Stimulated activated CD8-positive, alpha-beta memory T cell treated with anti-CD3 and anti-CD28 coated beads, Interleukin-4, amount 100 ng/mL, for 24 hours (primary cell): ENCODE results near the gene MYH10.
"Not testable (repeated sequence)": the region's sequence is repeated elsewhere in the genome, so short reads cannot be mapped to it uniquely, and the experiment has no call there.

Source experiments
- DNase-seq: peaks from one replicate; pipeline ENCODE4 v3.0.0-alpha.2; 2020; ENCODE audit warnings: low read depth

MYH10 gene

DNA sequence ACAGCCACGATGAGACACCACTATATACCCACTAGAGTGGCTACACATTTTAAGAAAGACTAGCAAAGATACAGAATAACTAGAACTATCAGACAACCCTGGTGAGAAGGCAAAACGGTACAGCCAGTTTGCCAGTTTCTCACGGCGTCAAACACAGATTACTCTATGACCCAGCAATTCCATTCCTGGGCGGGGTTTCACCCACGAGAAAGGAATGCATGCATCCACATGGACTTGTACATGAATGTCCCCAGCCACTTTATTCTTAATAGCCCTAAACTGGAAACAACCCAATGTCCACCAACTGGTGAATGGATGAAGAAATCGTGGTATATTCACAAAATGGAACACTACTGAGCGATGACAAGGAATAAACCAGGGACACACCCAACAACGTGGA is 74.5 kb downstream of the MYH10 start:
- DNase-seq: no peak

DNA sequence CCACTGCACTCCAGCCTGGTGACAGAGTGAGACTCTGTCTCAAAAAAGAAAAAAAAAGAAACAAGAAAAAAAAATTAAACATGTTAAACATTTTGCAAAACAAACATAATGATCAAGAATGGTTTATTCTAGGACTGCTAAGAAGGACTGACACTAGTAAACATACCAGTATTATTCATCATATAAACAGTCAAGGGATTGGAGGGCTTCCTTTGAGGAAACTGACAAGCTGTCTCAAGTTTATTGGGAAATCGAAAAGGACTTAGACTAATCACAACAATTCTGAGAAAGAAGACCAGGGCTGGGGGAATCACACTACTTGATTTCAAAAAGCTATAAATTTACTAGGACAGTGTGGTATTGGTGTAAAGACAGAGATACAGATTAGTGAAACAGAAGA is 75.5 kb downstream of the MYH10 start:
- DNase-seq: no peak

- no peak for DNase-seq
These were observed 77.8 kb downstream of the MYH10 start for GRCh38 chr17:8552577-8553320.

GRCh38 chr17:8542599-8543502 is 87.7 kb downstream of the MYH10 start:
- no peak for DNase-seq

DNA sequence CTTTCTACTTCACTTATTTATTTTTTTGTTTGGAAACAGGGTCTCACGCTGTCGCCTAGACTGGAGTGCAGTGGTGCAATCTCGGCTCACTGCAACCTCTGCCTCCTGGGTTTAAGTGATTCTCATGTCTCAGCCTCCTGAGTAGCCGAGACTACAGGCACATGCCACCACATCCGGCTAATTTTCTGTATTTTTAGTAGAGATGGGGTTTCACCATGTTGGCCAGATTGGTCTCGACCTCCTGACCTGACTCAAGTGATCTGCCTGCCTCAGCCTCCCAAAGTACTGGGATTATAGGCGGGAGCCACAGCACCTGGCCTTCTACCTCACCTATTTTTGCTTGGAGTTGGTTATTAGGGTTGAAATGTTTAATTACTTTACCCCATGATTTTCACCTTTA is 90.5 kb downstream of the MYH10 start:
- not testable (repeated sequence) for DNase-seq

GRCh38 chr17:8537734-8538133 is 92.8 kb downstream of the MYH10 start:
- no peak for DNase-seq

GRCh38 chr17:8534498-8535188 is 95.9 kb downstream of the MYH10 start:
- no peak for DNase-seq

DNA sequence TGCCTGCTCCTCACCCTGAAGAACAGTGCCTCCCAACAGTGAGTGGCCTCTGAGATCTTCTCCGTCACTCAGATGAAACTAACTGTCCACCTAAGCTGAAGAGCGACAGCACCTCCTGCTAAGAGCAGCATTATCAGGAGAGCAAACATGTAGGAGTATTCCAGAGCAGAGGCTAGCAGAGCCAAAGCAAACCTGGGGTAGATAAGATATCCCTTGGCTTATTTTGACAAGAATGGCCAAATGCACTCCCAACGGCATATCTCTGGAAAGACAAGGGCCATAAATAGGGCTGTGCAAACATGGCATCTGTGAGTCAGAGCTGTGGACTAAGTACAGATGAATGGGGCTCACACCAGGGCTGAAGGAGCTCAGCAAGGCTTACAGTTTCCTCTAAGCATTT is 98.5 kb downstream of the MYH10 start:
- no peak for DNase-seq

GRCh38 chr17:8522577-8522976 is 107.9 kb downstream of the MYH10 start:
- DNase-seq: no peak

DNA sequence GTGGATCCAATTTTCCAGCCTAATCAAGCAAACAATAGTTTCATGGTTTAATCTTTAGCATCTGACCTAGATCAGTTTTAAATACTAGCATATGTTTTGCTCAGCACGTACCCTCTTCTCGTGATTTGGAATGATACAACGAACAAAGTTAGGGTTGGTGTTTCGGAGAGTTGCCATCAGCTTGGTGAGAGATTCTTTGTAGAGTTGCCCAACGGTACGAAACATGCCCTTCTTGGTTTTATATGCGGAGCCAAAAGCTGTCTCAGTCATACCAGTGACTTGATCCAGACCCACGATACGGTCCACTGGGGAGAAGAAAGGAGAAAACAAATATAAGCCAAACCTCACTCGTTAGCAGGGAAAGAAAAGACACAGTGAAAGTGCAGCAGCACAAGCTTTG is 109.5 kb downstream of the MYH10 start:
- no peak for DNase-seq

GRCh38 chr17:8518850-8519249 is 111.7 kb downstream of the MYH10 start:
- DNase-seq: no peak

DNA sequence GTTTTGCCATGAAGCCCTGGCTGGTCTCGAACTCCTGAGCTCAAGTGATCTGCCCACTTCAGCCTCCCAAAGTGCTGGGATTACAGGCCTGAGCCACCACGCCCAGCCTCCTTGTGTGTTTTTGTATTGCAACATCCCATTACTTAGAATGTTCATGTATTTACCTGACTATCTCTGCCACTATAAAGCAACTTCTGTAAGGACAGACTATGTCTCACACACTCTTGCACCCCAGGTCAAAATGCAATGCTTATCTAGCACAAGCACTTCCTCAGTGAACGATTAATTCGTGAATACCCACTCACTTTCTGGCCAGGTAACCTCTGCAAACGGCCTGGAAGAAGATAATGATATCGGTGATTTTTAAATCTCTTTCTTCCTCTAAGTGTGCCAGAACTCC is 112.2 kb downstream of the MYH10 start:
- DNase-seq: no peak

DNA sequence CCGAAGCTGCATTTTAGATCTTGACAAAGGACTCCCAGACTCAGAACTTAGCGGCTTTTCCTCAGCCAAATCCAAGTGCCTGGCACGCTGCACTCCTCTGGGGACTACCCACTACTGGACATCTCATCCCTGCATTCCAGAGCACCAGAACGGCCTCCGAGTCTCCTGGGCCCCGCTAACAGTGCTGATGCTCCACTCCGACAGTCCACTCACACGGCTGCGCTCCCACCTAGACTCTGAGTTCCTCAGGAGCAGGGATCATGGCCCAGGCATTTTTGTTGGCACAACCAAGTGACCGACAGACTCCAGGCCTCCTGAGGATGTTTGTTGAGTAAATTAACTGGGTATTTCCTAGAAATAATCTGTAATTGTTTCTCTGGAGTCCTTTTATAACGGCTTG is 115.7 kb downstream of the MYH10 start:
- no peak for DNase-seq

DNA sequence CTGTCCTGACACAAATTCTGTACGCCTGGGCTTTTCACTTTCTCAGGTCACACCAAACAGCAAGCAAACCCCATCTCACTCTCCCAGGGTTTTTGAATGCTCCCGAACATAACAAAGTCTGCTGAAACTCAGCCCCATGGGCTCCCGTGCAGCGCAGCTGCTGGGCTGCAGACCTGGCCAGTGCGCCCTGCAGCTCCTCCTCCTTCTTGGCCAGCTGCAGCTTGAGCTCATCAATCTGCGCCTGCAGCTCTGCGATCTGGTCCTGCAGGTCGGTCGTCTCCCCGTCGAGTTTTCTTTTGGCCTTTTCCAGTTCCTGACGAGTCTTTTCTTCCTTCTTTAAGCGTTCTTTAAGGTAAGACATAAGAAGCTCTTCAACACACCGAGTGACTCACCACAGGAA is 124.4 kb downstream of the MYH10 start:
- no peak for DNase-seq

DNA sequence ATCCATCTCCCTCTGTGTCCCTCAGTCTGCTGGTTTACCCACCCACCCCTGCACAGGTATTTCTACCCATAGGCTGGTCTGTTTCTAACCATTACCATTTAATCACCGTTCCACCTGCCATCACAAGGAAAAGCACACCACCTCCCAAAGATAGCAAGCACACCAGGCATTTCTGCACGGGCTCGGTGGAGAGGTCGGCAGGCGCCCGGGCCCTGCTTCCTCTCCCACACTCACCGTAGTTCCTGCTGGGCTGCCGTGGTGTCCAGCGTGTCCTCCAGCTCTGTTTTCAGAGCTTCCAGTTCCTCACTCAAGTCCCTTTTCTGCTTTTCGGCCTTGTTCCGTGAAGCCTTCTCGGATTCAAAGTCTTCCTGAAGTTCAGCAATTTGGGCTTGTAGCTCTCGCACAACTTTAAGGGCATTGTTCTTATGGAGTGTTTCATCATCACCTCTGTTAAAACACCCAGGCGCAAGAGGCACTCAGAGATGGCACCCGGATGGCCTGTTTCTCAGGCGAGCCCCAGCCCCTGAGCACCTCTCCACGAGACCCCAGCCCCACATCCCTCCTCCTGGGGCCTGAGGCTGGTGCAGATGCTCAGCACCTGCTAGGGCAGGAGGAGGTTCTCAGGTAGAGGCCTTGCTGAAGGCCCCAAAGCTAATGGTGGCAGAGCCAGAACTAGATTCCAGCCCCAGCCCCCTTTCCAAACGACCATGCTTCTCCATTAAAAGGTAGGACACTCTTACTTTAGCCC is 125.9 kb downstream of the MYH10 start:
- no peak for DNase-seq

DNA sequence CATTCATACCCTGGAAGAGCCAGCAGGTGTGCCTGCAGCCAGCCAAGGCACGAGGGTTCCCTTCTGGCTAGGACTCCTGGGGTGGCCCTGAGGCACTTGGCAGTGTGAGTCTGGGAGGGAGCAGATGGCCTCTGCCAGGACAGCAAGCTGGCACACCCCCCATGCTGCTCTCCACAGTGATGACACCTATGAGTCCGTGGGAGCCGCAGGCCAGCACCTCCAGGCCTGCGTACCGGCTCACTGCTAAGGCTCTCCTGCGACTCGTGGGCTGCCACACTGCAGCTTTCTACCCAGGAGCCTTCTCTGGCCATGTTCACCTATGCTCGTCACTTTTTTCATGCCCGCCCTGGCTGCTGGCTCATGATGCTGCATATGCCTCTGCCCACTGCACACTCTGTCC is 126.7 kb downstream of the MYH10 start:
- no peak for DNase-seq

- DNase-seq: no peak
These were observed 127.2 kb downstream of the MYH10 start for GRCh38 chr17:8503368-8503767.

DNA sequence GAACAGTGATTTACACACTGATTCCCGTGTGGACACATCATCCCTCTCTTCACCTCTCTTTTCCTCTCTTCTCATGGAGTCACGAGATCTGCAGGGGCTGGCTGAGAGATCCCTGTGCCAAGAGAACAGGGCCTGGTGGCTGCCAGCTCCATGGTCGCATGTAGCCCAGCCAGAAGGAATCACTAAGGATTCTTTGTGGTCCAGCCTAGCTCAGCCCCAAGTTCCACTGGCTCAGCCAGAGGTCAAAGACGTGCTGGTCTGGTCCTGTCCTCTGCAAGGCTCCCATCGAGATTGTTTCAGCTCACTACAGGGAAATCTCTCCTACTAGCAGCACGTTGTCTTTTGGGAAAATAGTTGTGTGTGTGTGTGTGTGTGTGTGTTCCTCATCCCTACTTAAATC is 128.4 kb downstream of the MYH10 start:
- no peak for DNase-seq

GRCh38 chr17:8500609-8501008 is 129.9 kb downstream of the MYH10 start:
- no peak for DNase-seq

GRCh38 chr17:8499614-8500013 is 130.9 kb downstream of the MYH10 start:
- DNase-seq: no peak

DNA sequence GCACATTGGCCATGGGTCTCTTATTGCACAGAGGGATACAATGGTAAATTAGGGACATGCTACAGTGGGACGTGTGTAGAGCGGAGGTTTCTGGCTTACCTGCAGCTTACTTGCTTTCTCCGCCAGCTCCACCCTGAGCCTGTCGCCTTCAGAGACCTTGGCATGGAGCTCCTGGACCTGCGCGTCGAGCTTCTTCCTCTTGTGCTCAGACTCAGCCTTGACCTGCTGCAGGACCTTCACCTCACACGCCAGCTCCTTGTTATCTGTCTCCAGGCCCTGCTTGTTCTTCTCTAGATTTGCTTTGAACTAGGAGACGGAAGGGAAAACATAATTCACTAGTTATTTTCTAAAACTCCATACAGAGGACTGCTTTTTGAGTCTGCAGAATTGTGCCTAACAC is 131.4 kb downstream of the MYH10 start:
- no peak for DNase-seq

- no peak for DNase-seq
These were observed 134.4 kb downstream of the MYH10 start for GRCh38 chr17:8496081-8496480.
